Ovary (tissue), 3 donors: ENCODE measurements around the gene RANBP9.

Experiments
- CTCF ChIP-seq, 3 donors: fragments of 450-650 bp in 2 of 3; fragments of 200-600 bp in 1 of 3; IDR thresholded peaks; one replicate each; pipeline versions ENCODE4 v1.5.1 to v1.8.0; 2016 to 2022; ENCODE audit warnings: antibody characterized with exemption in 3 of 3, mild to moderate bottlenecking in 1 of 3
- EP300 ChIP-seq: sonication (generic); formaldehyde crosslinking; IDR thresholded peaks from one replicate; pipeline ENCODE4 v1.6.1; 2017; ENCODE audit warnings: antibody characterized with exemption
- donor health status: DM: no; HTN: no; CAD: no.

- no peak for TF ChIP-seq CTCF (IDR thresholded peaks at IDR 0.05)
- no peak for TF ChIP-seq EP300
Measured at GRCh38 chr6:13683038-13683437, 28.6 kb downstream of the RANBP9 start.
